Brain microvascular endothelial cell (primary cell): ENCODE results near the gene PSMD3.
"Not testable (repeated sequence)": the region's sequence is repeated elsewhere in the genome, so short reads cannot be mapped to it uniquely, and the experiment has no call there.

Experiments used
- DNase-seq: peaks from one replicate; pipeline ENCODE4 v3.0.0-alpha.2; 2020
- H3K27ac ChIP-seq: fragments of 250-450 bp; sonication (Bioruptor Pico); 2 replicates; pipeline ENCODE4 v1.5.1; 2020; ENCODE audit warnings: mild to moderate bottlenecking, moderate library complexity
- H3K27me3 ChIP-seq: fragments of 250-450 bp; sonication (Bioruptor Pico); replicated peaks from 2 replicates; pipeline ENCODE4 v1.5.1; 2020; ENCODE audit warnings: mild to moderate bottlenecking
- H3K36me3 ChIP-seq: fragments of 250-450 bp; sonication (Bioruptor Pico); replicated peaks from 2 replicates; pipeline ENCODE4 v1.5.1; 2020; ENCODE audit warnings: mild to moderate bottlenecking
- H3K4me3 ChIP-seq: 2 replicates; pipeline ENCODE4 v1.5.1; 2011; ENCODE audit warnings: low read depth, mild to moderate bottlenecking, control low read depth, low read length, moderate library complexity
- in situ Hi-C: cut with HindIII; loops from 2 replicates; pipeline ENCODE4 v1.10.0; 2017; ENCODE audit warnings: low sequenced_read_pairs, low pct_ligation_motif_present
- TF ChIP-seq, protein P1 (sequence below): IDR thresholded peaks from 2 replicates; pipeline ENCODE4 v1.5.1; 2011; ENCODE audit warnings: low read depth, mild to moderate bottlenecking, moderate library complexity, low read length, control low read depth, inconsistent platforms; ENCODE audit errors: missing control alignments

The PSMD3 gene

DNA sequence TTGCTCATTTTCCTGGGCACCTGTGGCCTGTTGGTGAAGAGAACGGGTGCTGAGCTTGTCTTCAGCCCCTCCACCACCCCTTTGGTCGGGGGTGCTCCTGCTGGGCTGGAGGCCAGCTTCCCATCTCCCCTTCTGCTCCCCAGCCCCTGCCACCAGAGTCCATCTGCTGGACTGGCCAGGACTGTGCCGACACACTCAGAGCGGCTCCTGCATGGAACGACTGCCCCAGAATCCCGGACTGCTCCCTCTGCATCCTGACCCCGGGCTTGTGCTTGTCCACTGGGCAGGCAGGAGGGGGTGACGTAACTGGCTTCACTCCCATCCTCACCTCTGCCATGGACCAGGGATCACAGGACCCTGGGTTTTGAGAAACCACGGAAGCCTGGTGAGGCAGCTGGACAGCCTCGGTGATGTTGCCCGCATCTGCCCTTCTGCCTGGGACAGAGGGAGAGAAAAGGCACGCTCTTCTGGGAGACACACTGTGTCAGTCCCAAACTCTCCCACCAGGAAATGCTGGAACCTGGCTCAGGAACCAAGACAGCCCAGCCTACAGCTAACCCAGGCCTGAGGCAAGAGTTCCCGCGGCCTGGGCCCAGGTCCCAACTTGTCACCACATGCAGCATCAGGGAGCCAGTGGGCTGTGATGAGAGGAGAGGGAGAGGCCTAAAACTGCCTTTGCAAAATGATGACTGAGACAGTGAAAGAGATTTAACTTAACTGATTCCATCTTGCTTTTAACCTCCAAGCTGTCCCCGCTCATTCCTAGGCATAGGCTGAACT is 33.9 kb upstream of the PSMD3 start:
- no peaks in the 10 kb centered on the region for H3K27me3 ChIP-seq

DNA sequence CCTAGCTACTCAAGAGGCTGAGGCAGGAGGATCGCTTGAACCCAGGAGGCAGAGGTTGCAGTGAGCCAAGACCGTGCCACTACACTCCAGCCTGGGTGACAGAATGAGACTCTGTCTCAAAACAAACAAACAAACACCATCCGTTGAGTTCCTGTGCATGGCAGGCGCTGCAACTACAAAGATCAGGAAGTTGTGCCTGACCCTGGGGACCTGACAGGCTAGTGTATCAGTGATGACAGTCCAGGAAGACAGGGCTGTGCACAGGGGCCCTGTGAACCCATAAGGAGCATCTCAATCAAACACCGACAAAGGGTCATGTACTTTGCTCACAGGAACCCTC is 32.1 kb upstream of the PSMD3 start:
- DNase-seq, in situ Hi-C loops, H3K36me3 ChIP-seq, H3K4me3 ChIP-seq, H3K27ac ChIP-seq, H3K27me3 ChIP-seq: not testable (repeated sequence)

More for the DNA sequence above, 33.9 kb upstream of the PSMD3 start:
- Histone ChIP-seq H3K4me3 (no peak overlapping the region), H3K27ac (no peak overlapping the region), H3K36me3 (no peaks in the 10 kb centered on the region)
- no peak for DNase-seq
- TF ChIP-seq, protein P1, sequence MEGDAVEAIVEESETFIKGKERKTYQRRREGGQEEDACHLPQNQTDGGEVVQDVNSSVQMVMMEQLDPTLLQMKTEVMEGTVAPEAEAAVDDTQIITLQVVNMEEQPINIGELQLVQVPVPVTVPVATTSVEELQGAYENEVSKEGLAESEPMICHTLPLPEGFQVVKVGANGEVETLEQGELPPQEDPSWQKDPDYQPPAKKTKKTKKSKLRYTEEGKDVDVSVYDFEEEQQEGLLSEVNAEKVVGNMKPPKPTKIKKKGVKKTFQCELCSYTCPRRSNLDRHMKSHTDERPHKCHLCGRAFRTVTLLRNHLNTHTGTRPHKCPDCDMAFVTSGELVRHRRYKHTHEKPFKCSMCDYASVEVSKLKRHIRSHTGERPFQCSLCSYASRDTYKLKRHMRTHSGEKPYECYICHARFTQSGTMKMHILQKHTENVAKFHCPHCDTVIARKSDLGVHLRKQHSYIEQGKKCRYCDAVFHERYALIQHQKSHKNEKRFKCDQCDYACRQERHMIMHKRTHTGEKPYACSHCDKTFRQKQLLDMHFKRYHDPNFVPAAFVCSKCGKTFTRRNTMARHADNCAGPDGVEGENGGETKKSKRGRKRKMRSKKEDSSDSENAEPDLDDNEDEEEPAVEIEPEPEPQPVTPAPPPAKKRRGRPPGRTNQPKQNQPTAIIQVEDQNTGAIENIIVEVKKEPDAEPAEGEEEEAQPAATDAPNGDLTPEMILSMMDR, result no peak
- in situ Hi-C loops, result no loop called here

DNA sequence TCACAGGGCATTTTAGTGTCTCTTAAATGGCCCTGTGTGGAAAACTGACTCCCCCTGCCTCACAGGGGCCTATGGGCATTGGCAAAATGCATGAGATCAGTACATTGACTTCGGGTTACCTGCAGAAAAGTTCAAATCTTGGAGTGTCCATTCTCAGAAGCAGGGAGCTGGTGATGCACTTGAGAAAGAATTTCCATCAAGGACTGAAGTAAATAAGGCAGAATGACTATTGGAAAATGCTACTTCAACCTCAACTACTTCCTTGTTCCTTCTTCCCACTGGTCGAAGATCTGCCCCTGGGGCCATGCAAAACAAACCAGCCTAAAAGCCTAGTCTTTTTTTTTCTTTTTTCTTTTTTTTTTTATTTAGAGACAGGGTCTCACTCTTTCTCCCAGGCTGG is 31.6 kb upstream of the PSMD3 start:
- Histone ChIP-seq H3K27me3 (no peaks in the 10 kb centered on the region), H3K27ac (no peak overlapping the region), H3K4me3 (no peak overlapping the region), H3K36me3 (no peaks in the 10 kb centered on the region)
- TF ChIP-seq, protein P1, result no peak
- in situ Hi-C loops, result no loop called here
- no peak for DNase-seq

DNA sequence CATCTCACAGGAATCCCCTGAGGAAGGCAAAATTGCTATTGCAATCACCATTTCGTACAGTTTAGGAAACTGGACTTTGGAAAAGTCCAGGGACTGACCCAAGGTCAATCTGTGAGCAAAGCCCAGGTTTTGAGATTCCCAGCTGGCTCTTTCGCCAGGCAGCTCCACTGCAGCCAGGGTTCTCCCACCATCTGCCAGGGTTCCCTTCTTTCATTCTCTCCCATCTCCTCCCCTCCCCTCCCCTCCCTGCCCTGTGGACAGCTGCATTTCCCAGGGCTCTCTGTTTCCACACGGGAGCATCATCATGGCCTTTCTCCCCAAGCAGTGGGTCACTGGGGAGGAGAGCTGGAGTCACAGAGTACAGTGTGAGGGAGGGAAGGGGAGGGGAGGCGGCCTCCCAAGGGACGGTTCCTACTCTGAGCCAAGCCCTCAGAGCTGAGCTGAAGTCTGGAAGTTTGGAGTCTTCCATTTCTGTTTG is 29.7 kb upstream of the PSMD3 start:
- H3K4me3 ChIP-seq, result no peak overlapping the region
- H3K27ac ChIP-seq, result no peak overlapping the region
- no peaks in the 10 kb centered on the region for H3K36me3 ChIP-seq
- no peaks in the 10 kb centered on the region for H3K27me3 ChIP-seq
- no peak for DNase-seq
- in situ Hi-C loops, result no loop called here
- TF ChIP-seq, protein P1, result no peak

DNA sequence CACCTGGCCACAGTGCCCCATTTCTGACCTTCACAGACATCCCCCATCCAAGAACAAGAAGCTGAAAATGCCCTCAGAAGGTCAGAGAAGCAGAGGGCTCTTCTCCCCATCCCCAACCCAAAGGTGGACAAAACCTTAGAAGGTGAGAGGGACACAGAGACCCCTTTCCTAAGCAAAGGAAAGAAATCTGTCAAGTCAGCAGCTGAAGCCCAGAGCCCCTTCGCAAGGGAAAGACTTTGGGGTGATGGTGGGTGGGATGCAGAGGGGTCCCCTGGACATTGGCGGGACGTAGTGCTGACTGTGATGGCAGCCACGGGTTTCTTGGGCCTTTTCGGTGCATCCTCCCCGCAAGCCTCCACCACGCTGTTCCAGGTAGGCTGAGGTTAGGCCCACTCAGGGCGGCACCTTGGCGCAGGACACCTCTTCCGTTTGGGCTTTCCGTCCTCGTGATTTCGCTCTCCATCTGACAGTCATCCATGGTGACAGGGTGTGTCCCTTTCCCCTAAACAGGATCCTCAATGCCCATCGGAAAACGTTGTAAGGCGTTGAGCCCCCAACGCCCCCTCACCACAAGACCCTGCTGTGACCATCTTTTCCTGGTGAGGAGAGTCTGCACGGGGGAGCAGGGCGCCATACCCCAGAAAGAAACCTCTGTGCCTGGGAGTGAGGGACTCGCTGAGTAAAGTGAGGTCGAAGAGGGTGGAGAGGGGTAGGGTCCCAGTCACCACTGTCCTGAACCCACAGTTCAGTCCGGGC is 28.5 kb upstream of the PSMD3 start:
- no peak for DNase-seq
- TF ChIP-seq, protein P1, result no peak
- Histone ChIP-seq H3K4me3 (peak overlapping the region; percentile 46), H3K27ac (no peak overlapping the region), H3K36me3 (no peaks in the 10 kb centered on the region), H3K27me3 (no peaks in the 10 kb centered on the region)
- in situ Hi-C loops, result no loop called here

DNA sequence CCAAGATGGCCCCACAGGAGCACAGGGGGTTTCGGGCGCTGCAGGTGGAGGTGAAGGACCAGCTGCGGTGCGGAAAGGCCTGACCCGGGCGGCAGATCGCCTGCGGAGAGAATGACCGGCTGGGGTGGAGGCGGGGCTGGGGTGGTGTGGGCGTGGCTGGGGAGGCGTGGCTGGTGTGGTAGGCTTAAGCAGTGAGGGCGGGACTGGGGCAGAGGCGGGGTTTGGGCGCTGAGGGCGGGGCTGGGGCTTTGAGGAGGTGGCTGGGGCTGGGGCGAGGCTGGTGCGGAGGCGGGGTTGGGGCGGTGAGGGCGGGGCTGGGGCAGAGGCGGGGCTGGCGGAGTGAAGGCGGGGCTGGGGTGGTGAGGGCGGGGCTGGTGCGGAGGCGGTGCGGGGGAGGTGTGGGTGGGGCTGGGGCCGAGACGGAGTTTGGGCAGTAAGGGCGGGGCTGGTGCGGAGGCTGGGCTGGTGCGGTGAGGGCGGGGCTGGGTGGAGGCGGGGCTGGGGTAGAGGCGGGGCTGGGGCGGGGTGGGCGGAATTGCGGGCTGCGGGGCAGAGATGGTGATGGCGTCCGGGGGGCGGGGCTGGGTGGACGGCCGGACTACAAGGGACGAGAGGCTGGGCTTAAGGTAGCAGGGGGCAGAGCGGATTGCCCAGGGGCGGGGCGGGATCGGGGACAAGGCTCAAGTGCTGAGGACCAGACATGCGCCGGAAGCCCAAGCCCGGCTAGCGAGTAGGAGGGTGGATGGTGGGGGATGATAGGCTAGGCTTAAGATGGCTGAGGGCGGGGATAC is 27.7 kb upstream of the PSMD3 start:
- H3K27me3 ChIP-seq, result no peaks in the 10 kb centered on the region
- TF ChIP-seq, protein P1, result no peak
- no peak overlapping the region for H3K27ac ChIP-seq
- peak overlapping the region; percentile 47 for H3K4me3 ChIP-seq
- DNase-seq, result peak; percentile 95
- in situ Hi-C loops, result no loop called here
- no peaks in the 10 kb centered on the region for H3K36me3 ChIP-seq
